IMR-90 (cell line): ENCODE data around the gene HIVEP3. TPM values are rescaled to one million over a fixed set of nuclear protein-coding genes. Genes with fewer than 3 reads are reported as not detected.

Experiments used
- ATAC-seq: fragments of 200-7000 bp; cut with Tn5 transposase; 2 replicates; pipeline ENCODE4 v1.9.1; 2020; ENCODE audit warnings: low read depth, mild to moderate bottlenecking, moderate library complexity
- BruUV-seq: library from RNA; stranded (reverse); fragments of 400-500 nt; replicated peaks from 2 replicates; lab custom pipeline; 2021; lab: Mats Ljungman, UMichigan
- CTCF ChIA-PET: fragments of 300-600 bp; formaldehyde crosslinking; extraction: SDS; loops from one replicate; lab custom pipeline; 2021; ENCODE audit warnings: antibody characterized with exemption; lab: Yijun Ruan, JAX
- POLR2A ChIA-PET: fragments of 300-600 bp; sonication (Branson Sonifier 250); formaldehyde crosslinking; loops from one replicate; lab custom pipeline; 2022; ENCODE audit warnings: antibody characterized with exemption; ENCODE audit not compliant: unreplicated experiment; lab: Charles Lee
- DNase-seq: peaks from one replicate; pipeline ENCODE4 v3.0.0; 2013
- H2AFZ ChIP-seq: replicated peaks from 2 replicates; pipeline ENCODE3; 2013; ENCODE audit warnings: low read length, mild to moderate bottlenecking; ENCODE audit not compliant: poor library complexity
- H2AK5ac ChIP-seq: 2 replicates; pipeline ENCODE4 v1.6.1; 2013; ENCODE audit warnings: low read depth, low read length, inconsistent platforms
- H2AK9ac ChIP-seq: replicated peaks from 2 replicates; pipeline ENCODE3; 2013; ENCODE audit warnings: mild to moderate bottlenecking, low read depth, low read length, moderate library complexity; ENCODE audit not compliant: poor library complexity
- H2BK120ac ChIP-seq: 2 replicates; pipeline ENCODE4 v1.6.1; 2013; ENCODE audit warnings: low read depth, low read length, inconsistent platforms
- H2BK15ac ChIP-seq: 3 replicates; pipeline ENCODE4 v1.6.1; 2013; ENCODE audit warnings: low read depth, low read length, inconsistent platforms
- H2BK20ac ChIP-seq: 2 replicates; pipeline ENCODE4 v1.6.1; 2013; ENCODE audit warnings: low read depth, mild to moderate bottlenecking, inconsistent platforms, low read length, moderate library complexity
- H2BK5ac ChIP-seq: 2 replicates; pipeline ENCODE4 v1.6.1; 2013; ENCODE audit warnings: mild to moderate bottlenecking, low read depth, low read length, inconsistent platforms; ENCODE audit not compliant: poor library complexity, severe bottlenecking
- H3K14ac ChIP-seq: replicated peaks from 2 replicates; pipeline ENCODE4 v1.6.1; 2013; ENCODE audit warnings: low read depth, low read length, inconsistent platforms
- H3K18ac ChIP-seq: 2 replicates; pipeline ENCODE4 v1.6.1; 2013; ENCODE audit warnings: low read depth, low read length, control low read depth
- H3K23ac ChIP-seq: 2 replicates; pipeline ENCODE4 v1.6.1; 2013; ENCODE audit warnings: low read depth, low read length, inconsistent platforms
- H3K27ac ChIP-seq: 2 replicates; pipeline ENCODE4 v1.5.1; 2013; ENCODE audit warnings: mild to moderate bottlenecking, control low read depth, low read length; ENCODE audit not compliant: insufficient read depth
- H3K27me3 ChIP-seq: 2 replicates; pipeline ENCODE4 v1.6.1; 2013; ENCODE audit warnings: low read length; ENCODE audit not compliant: control insufficient read depth, insufficient read depth
- H3K36me3 ChIP-seq: 2 replicates; pipeline ENCODE4 v1.6.1; 2013; ENCODE audit warnings: low read length, mixed read lengths; ENCODE audit not compliant: control insufficient read depth, insufficient read depth
- H3K4ac ChIP-seq: 2 replicates; pipeline ENCODE4 v1.6.1; 2013; ENCODE audit warnings: low read depth, low read length, inconsistent platforms
- H3K4me1 ChIP-seq: 2 replicates; pipeline ENCODE4 v1.6.1; 2013; ENCODE audit warnings: low read length, mixed read lengths; ENCODE audit not compliant: control insufficient read depth, insufficient read depth
- H3K4me2 ChIP-seq: 2 replicates; pipeline ENCODE4 v1.6.1; 2013; ENCODE audit warnings: low read depth, mild to moderate bottlenecking, control low read depth, low read length, moderate library complexity
- H3K4me3 ChIP-seq: 2 replicates; pipeline ENCODE4 v1.5.1; 2013; ENCODE audit warnings: low read depth, mild to moderate bottlenecking, control low read depth, low read length, moderate library complexity; ENCODE audit not compliant: insufficient read depth
- H3K56ac ChIP-seq: 2 replicates; pipeline ENCODE4 v1.6.1; 2013; ENCODE audit warnings: low read length, inconsistent platforms; ENCODE audit not compliant: insufficient read depth; ENCODE audit errors: extremely low read depth
- H3K79me1 ChIP-seq, 2 experiments: 2 replicates each; pipeline ENCODE4 v1.6.1; 2013; ENCODE audit warnings: low read length in 2 of 2, inconsistent platforms in 1 of 2, low read depth in 1 of 2
- H3K9ac ChIP-seq: 2 replicates; pipeline ENCODE4 v1.6.1; 2013; ENCODE audit warnings: low read depth, low read length, control low read depth
- H3K9me1 ChIP-seq: 2 replicates; pipeline ENCODE4 v1.6.1; 2013; ENCODE audit warnings: low read length, inconsistent platforms; ENCODE audit not compliant: insufficient read depth
- H3K9me3 ChIP-seq: 2 replicates; pipeline ENCODE4 v1.6.1; 2013; ENCODE audit warnings: low read length; ENCODE audit not compliant: control insufficient read depth, insufficient read depth
- H4K20me1 ChIP-seq: 2 replicates; pipeline ENCODE4 v1.6.1; 2013; ENCODE audit warnings: low read length, inconsistent platforms; ENCODE audit not compliant: insufficient read depth
- H4K5ac ChIP-seq: 2 replicates; pipeline ENCODE4 v1.6.1; 2013; ENCODE audit warnings: mild to moderate bottlenecking, low read depth, low read length, control low read depth
- H4K8ac ChIP-seq, 2 experiments: 2 replicates each; pipeline ENCODE4 v1.6.1; 2013; ENCODE audit warnings: low read depth in 2 of 2, low read length in 2 of 2, control low read depth in 1 of 2, inconsistent platforms in 1 of 2
- H4K91ac ChIP-seq: 2 replicates; pipeline ENCODE4 v1.6.1; 2013; ENCODE audit warnings: low read depth, low read length, inconsistent platforms; ENCODE audit not compliant: insufficient read depth
- BHLHE40 ChIP-seq: fragments of 150-350 bp; IDR thresholded peaks from 2 replicates; pipeline ENCODE4 v1.6.1; 2016; ENCODE audit warnings: mild to moderate bottlenecking, low read depth, low read length
- CEBPB ChIP-seq: IDR thresholded peaks from 2 replicates; pipeline ENCODE4 v1.6.1; 2012; ENCODE audit warnings: low read depth, low read length, improper control_type of control experiment
- CHD1 ChIP-seq: IDR thresholded peaks from 2 replicates; pipeline ENCODE4 v1.6.1; 2012; ENCODE audit warnings: low read depth, low read length, improper control_type of control experiment
- CTCF ChIP-seq: conservative IDR thresholded peaks from 2 replicates; pipeline ENCODE4 v1.5.1; 2012; ENCODE audit warnings: mild to moderate bottlenecking, low read depth, low read length, improper control_type of control experiment
- ELK1 ChIP-seq: fragments of 150-350 bp; IDR thresholded peaks from 2 replicates; pipeline ENCODE4 v1.6.1; 2016; ENCODE audit warnings: low read depth, mild to moderate bottlenecking, low read length, moderate library complexity, borderline replicate concordance
- FOS ChIP-seq: fragments of 150-350 bp; IDR thresholded peaks from 2 replicates; pipeline ENCODE4 v1.6.1; 2016; ENCODE audit warnings: low read depth, low read length
- MAZ ChIP-seq: IDR thresholded peaks from 2 replicates; pipeline ENCODE4 v1.6.1; 2012; ENCODE audit warnings: low read depth, mild to moderate bottlenecking, low read length, improper control_type of control experiment, moderate library complexity, borderline replicate concordance
- MXI1 ChIP-seq: IDR thresholded peaks from 2 replicates; pipeline ENCODE4 v1.6.1; 2012; ENCODE audit warnings: low read depth, mild to moderate bottlenecking, low read length, moderate library complexity, borderline replicate concordance
- NFE2L2 ChIP-seq: fragments of 150-350 bp; IDR thresholded peaks from 2 replicates; pipeline ENCODE4 v1.6.1; 2016; ENCODE audit warnings: low read depth, mild to moderate bottlenecking, low read length
- POLR2A ChIP-seq: IDR thresholded peaks from 2 replicates; pipeline ENCODE4 v1.6.1; 2012; ENCODE audit warnings: mild to moderate bottlenecking, low read depth, low read length
- RAD21 ChIP-seq: IDR thresholded peaks from 2 replicates; pipeline ENCODE4 v1.6.1; 2012; ENCODE audit warnings: low read length, improper control_type of control experiment
- RCOR1 ChIP-seq: IDR thresholded peaks from 2 replicates; pipeline ENCODE4 v1.6.1; 2012; ENCODE audit warnings: mild to moderate bottlenecking, low read length, improper control_type of control experiment; ENCODE audit not compliant: insufficient replicate concordance
- SMC3 ChIP-seq: fragments of 150-350 bp; IDR thresholded peaks from 2 replicates; pipeline ENCODE4 v1.6.1; 2016; ENCODE audit warnings: low read depth, mild to moderate bottlenecking, antibody characterized with exemption, low read length, moderate library complexity
- WGBS, 2 experiments: methylation state at CpG; one replicate each; pipeline versions ENCODE4 v1.1.5 to v1.1.7; 2013; ENCODE audit warnings: missing lambda C conversion rate in 2 of 2; ENCODE audit not compliant: insufficient read length in 1 of 2; ENCODE audit errors: extremely low coverage in 2 of 2; 5-methylcytosine and 5-hydroxymethylcytosine counted together
- dilution Hi-C: fragments of 300-500 bp; cut with HindIII; formaldehyde crosslinking; loops from one replicate; pipeline ENCODE4 v1.14.3; 2018; ENCODE audit warnings: low sequenced_read_pairs; ENCODE audit not compliant: unreplicated experiment
- in situ Hi-C: fragments of 300-500 bp; cut with MboI; formaldehyde crosslinking; loops from 3 replicates; pipeline ENCODE4 v1.14.3; 2019; ENCODE audit warnings: low sequenced_read_pairs, inconsistent platforms, mixed read lengths
- intact Hi-C: fragments of 100-400 bp; cut with micrococcal nuclease; formaldehyde crosslinking; loops from 2 replicates; pipeline ENCODE4 v1.10.0; 2022
- polyA plus RNA-seq, 3 experiments: library from polyadenylated mRNA; depleted of rRNA; stranded (reverse); fragments of >200 nt; gene quantifications; 2 replicates each; pipeline ENCODE4 v1.2.3, GENCODE V29; 2012; ENCODE audit warnings: low replicate concordance in 1 of 3
- total RNA-seq: library from RNA; depleted of rRNA; stranded (reverse); fragments of >200 nt; gene quantifications from 2 replicates; pipeline ENCODE4 v1.2.3, GENCODE V29; 2012
- TF ChIP-seq, protein P1 (sequence below): fragments of 150-350 bp; IDR thresholded peaks from 2 replicates; pipeline ENCODE4 v1.6.1; 2017; ENCODE audit warnings: mild to moderate bottlenecking, antibody characterized with exemption, low read length, low read depth

Gene HIVEP3
- total and polyA plus RNA-seq, 2 of the 4 experiments (the other 2 are of a cell fraction): 1.4 to 4.0 TPM

DNA sequence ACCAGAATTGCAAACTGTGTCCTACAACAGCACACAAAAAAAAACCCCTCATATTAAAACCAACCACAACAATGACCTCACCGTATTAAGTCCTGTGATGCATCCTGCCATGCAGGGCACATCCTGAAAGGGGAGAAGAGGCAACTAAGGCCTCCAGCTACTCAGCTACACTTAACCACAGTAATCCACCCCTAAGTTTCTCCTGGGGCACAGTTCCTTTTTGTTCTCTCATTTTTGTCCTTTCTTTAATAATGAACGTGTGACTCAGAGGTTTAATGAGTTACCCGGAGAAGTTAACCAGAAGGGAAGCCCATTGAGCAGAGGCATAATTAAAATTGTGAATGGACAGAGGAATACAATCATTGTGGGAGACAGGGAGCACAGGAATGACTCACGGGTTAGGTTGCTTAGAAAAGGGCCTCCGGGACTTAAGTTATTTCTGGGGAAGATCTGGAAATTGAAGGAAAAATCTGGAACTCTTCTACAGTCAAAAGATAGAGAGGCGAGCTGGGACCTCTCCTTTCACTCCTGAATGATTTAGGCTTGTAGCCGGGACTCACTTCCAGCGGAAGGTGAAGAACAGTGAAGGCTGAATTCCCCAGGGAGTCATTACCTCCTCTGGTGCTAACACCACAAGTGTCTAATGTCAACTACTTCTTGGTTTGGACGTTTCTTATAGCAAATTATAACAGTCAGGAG, 36.9 kb upstream of the HIVEP3 start:
- CTCF ChIA-PET: no interaction called here
- no CpG with 5 or more reads among the region's 9 CpGs for whole genome bisulfite sequencing, 2 experiments
- H3K4me2 ChIP-seq: 0 out of 2 replicates have a peak overlapping the region, but pooled peaks have one; percentile 0

More for the DNA sequence above, 36.9 kb upstream of the HIVEP3 start:
- peak overlapping the region in 1 of 2 experiments; percentile 55; a peak in 1 of 4 replicates for H4K8ac ChIP-seq
- H4K20me1 ChIP-seq: no peaks in the 10 kb centered on the region
- POLR2A ChIA-PET: no interaction called here
- H3K56ac ChIP-seq: no peak overlapping the region
- TF ChIP-seq BHLHE40 (no peak), POLR2A (no peak), FOS (peak; percentile 32; the same call in 1 of the 2 replicates), RAD21 (no peak), MAZ (no peak), ELK1 (no peak), CTCF (no peak), CHD1 (no peak), SMC3 (no peak), CEBPB (no peak), NFE2L2 (no peak), RCOR1 (peak; percentile 23), MXI1 (no peak)
- TF ChIP-seq, protein P1, sequence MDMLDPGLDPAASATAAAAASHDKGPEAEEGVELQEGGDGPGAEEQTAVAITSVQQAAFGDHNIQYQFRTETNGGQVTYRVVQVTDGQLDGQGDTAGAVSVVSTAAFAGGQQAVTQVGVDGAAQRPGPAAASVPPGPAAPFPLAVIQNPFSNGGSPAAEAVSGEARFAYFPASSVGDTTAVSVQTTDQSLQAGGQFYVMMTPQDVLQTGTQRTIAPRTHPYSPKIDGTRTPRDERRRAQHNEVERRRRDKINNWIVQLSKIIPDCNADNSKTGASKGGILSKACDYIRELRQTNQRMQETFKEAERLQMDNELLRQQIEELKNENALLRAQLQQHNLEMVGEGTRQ: no peak
- H3K4ac ChIP-seq: no peak overlapping the region
- H3K9me3 ChIP-seq: no peaks in the 10 kb centered on the region
- H2AK9ac ChIP-seq: no peak overlapping the region
- intact Hi-C loops: no loop called here
- H3K4me1 ChIP-seq: peaks cover 8% of the 10 kb centered on the region
- no peak overlapping the region for H3K9ac ChIP-seq
- H3K14ac ChIP-seq: peak overlapping the region; percentile 25; the same call in 1 of the 2 replicates
- in situ Hi-C loops: no loop called here
- no peak overlapping the region; the same call in 2 of the 3 replicates for H2BK15ac ChIP-seq
- no peak overlapping the region for H4K5ac ChIP-seq
- peak overlapping the region; percentile 60; the same call in 1 of the 2 replicates for H2BK20ac ChIP-seq
- no peak overlapping the region for H3K18ac ChIP-seq
- H3K36me3 ChIP-seq: no peaks in the 10 kb centered on the region
- H2BK120ac ChIP-seq: peak overlapping the region; percentile 55; the same call in 1 of the 2 replicates
- H3K23ac ChIP-seq: no peak overlapping the region
- no peak overlapping the region for H3K27ac ChIP-seq
- peak overlapping the region; percentile 66 for H2AFZ ChIP-seq
- no peak overlapping the region for H3K4me3 ChIP-seq
- H2AK5ac ChIP-seq: no peak overlapping the region
- dilution Hi-C loops: no loop called here
- H3K27me3 ChIP-seq: no peaks in the 10 kb centered on the region
- peaks cover 9% of the 10 kb centered on the region for H3K9me1 ChIP-seq
- peak; percentile 88 for ATAC-seq
- no TSS peak for BruUV-seq
- peak; percentile 86 for DNase-seq
- no peak overlapping the region for H4K91ac ChIP-seq
- peak overlapping the region; percentile 36 for H2BK5ac ChIP-seq
- peaks cover 4 to 5% of the 10 kb centered on the region in 2 experiments; a peak in 2 of 4 replicates for H3K79me1 ChIP-seq
